ENCODE measurements around the gene PIK3C2G.

The PIK3C2G gene

DNA sequence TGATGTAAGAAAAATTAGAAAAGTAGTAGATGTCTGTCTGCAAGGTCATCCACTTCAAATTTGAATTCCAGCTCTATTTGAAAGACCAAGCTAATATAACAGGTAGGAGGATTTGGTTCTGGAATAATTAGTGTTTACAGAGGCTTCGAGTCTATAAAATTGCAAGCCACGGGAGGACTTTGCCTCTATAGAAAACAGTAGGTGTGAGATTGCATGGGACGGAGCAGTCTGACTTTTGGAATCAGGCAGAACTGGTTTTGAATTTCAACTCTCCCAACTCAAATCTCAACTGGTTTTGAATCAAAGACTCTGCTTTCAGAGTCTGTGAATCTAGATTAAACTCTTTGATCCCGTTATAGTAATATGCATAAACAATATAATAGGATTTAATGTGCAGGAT is 82.4 kb downstream of the PIK3C2G start:
- no peak for DNase-seq

GRCh38 chr12:18345021-18345735 is 83.9 kb downstream of the PIK3C2G start:
- DNase-seq = no peak

DNA sequence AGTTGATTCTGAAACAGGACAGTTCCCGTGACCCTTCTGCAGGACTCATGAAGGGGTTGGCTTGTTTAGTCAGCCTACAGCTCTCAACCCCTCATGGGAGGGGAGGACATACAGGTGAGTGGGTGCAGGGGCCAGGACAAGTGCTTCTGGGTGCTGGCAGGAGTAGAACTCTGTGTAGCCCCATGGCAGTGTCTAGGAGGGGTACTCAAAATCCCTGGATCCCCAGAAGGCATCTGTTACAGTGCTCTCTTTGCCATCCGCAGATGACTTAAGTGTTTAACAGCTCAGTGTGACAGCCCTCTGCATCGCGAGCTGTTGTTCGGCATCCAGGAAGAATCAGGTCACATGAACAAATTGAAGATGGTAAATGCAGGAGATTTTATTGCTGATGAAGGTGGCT is 91.0 kb downstream of the PIK3C2G start:
- DNase-seq = no peak

GRCh38 chr12:18355429-18355828 is 94.1 kb downstream of the PIK3C2G start:
- DNase-seq = no peak

DNA sequence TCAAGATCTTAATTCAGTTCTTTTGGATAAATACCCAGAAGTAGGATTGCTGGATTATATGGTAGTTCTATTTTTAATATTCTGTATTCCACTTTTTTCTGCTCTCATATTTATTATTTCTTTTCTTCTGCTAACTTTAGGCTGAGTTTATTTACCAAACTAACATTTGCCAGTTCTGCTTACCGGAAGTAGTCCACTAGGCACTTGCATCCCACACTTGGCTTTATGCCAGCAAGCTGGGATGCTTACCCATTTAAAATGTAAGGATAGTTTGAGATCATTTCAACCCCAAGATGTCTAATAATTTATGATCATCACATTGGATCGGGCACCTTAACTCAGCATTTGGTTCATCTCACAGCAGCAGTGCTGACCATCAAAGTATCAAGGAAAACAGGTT is 96.8 kb downstream of the PIK3C2G start:
- no peak for DNase-seq

DNA sequence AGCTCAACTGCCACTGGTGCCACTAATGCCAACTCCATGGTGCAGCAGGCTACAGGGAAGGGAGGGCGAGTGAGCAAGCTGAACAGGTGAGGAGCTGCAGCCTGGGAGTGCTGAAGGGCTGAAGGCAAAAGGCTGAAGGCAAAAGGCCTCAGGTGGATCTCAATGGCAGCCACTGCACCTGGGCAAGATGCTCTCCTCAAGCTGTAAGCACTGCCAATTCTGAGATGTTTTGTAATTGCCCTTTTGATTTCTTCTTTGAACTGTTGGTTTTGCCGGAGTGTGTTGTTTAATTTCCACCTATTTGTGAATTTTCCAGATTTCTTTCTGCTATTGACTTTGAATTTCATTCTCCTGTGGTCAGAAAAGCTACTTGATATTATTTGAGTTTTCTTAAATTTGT is 97.6 kb downstream of the PIK3C2G start:
- no peak for DNase-seq

- DNase-seq = no peak
Measured at GRCh38 chr12:18361433-18361832, 100.1 kb downstream of the PIK3C2G start.

- no peak for DNase-seq
Measured at GRCh38 chr12:18363321-18363720, 102.0 kb downstream of the PIK3C2G start.

DNA sequence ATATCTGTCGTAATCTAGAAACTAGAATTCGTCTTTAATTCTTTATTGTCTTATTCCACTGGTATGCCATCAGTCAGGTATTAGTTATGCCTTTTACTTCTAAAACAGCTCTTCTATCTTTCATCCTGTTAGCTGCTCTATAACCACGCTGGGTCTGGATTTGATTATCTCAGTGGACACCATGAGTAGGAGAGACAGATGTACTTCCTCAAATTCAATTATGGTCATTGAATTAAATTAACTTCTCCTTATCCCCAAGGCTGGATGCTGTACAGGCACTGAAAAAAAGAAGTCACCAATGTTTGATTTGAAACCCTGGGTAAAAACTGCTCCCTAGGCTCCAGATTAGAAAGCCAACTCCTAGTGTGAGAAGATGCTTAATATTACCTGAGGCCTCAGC is 107.3 kb downstream of the PIK3C2G start:
- DNase-seq = no peak

DNA sequence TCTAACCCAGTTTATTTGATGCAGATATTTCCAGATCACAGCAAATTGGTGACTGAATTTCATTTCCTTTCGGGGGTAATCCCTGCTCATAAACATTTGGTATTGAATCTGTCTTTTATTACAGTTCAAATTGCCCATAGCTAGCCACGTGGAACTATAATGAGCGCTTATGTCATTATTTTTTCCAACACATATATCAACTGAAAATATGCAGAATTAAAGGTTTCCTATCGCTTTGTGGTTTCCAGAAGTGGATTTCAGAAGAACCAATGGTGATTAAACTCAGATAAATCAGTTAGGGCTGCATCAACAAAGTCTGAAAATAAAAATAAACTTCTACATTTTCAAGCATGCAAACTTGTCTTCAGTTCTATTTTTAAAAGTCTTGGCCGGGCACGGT is 111.9 kb downstream of the PIK3C2G start:
- no peak for DNase-seq

DNA sequence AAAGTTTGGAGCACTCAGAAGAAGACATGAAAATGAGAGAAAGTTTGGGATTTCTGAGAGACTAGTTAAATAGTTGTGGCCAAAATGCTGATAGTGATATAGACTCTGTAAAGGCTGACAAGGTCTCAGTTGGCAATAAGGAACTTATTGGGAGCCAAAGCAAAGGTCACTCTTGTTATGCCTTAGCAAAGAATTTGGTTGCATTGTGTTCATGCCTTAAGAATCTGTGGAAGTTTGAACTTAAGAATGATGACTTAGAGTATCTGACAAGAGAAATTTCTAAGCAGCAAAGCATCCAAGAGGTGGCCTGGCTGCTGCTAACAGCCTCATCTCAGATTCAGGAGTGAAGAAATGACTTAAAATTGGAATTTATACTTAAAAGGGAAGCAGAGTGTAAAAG is 113.8 kb downstream of the PIK3C2G start:
- no peak for DNase-seq

- DNase-seq = no peak
Measured at GRCh38 chr12:18375583-18375982, 114.3 kb downstream of the PIK3C2G start.

DNA sequence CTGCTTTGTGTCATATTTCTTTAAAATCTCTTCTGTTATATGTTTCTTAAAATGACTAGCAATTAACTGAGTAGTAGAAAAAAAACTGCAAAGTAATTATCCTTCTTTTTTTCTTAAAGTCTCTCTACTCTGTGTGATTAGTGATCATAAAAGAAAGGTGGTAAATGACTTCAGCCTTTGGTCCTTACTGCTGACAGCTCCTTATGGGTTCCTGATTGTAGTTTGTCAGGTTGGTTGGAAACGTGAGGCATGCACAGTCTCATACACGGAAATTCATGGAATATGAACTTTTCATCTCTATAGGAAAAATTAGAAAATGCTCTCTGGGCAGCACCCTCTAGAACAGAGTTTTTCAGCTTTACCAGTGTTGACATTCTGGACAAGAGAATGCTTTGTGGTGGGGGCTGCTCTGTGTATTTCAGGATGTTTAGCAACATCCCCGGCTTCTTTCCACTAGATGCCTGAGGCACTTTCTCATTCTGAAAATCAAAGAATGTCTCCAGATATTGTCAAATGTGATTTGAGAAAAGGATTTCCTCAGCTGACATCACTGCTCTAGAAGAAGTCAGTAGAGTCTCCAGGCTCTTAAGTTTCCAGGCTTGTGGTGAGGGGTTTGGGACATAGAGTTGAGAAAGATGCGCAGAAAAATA is 121.0 kb downstream of the PIK3C2G start:
- no peak for DNase-seq

- DNase-seq = peak; percentile 50
Measured at GRCh38 chr12:18383203-18383602, 121.9 kb downstream of the PIK3C2G start.

GRCh38 chr12:18387706-18388105 is 126.4 kb downstream of the PIK3C2G start:
- DNase-seq = no peak

GRCh38 chr12:18389820-18390219 is 128.5 kb downstream of the PIK3C2G start:
- no peak for DNase-seq

GRCh38 chr12:18391151-18391550 is 129.8 kb downstream of the PIK3C2G start:
- DNase-seq = no peak

DNA sequence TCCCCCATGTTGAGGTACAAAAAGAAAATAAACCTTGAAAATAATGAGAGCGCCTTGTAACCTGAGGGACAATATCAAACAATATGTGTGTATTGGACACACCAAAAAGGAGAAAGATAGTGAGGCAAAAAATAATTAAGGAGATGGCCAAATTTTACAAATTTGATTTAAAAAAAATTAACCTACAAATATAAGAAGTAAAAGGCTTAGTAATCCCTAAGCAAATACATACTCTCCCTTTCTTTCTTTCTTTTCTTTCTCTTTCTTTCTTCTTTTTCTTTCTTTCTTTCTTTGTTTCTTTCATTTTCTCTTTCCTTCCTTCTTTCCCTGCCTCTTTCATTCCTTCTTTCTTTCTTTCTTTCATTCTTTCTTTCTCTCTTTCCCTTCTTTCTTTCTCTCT is 133.4 kb downstream of the PIK3C2G start:
- no peak for DNase-seq

DNA sequence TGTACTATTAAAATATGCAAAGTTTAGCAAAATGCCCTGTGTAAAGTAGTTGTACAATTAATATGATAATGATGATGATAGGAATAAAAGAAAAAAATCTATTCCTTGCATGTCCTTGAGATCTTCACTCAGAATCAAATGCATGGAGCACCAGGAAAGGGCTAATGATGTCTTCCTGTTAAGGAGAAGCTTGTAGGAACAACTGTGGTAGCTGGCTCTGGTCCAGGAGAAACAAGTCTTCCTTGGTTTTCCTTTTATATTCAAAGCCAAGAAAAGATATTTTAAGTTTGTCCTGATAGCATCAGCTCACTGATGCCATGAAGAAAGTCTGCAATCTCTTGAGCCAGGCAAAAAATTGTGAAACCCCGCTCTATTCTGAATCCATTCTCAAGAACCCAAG is 138.9 kb downstream of the PIK3C2G start:
- DNase-seq = no peak

DNA sequence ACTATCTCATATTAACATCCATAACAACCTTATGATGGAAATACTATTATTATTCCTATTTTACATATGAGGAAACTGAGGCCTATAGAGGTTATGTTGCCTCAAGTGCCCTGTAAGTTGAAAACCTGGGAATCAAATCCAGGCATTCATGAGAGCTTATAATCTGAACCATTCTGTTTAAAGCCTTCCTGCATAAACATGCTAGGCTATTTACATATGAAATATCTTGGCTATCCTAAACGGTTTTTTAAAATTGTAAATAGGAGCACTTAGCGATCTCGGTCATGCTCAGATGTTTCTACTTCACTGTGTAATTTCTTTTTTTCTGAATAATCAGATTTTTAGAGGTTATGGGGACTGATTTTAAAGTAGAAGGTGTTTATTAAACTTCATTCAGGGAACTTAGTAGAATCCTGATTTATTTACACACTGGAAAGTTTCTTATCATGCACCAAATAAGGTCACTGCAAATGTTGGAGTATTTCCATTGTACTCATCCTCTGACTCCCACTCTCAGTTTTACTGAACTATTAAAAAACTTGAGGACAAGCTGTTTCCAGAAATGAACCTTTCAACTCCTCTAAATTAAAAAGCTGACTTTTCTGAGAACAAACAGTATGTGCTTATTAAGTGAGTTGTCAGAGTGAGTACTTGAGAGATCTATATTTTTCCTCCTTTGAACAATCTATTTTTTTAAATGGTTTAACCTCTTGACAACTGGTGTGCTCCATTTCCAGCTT is 141.7 kb downstream of the PIK3C2G start:
- DNase-seq = no peak

- no peak for DNase-seq
Measured at GRCh38 chr12:18411453-18411852, 150.1 kb downstream of the PIK3C2G start.

DNA sequence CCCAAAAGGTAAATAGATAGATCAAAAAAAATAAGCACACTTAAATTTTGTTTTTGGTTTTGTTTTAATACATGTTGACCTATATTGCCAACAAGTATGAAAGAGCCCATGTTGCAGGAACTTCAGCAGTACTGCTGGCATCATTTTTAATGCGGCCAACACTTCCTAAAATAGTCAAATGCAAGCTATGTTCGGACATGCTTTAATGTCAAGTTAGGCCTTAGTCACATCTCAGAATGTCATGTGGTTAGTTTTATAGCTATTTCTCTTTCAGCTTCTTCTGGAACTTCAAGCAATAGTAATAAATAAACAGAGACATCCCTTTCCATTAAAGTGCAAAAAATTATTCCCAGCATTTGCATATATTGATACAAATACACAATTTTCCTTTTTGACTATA is 153.4 kb downstream of the PIK3C2G start:
- no peak for DNase-seq

GRCh38 chr12:18415227-18415626 is 153.9 kb downstream of the PIK3C2G start:
- no peak for DNase-seq

DNA sequence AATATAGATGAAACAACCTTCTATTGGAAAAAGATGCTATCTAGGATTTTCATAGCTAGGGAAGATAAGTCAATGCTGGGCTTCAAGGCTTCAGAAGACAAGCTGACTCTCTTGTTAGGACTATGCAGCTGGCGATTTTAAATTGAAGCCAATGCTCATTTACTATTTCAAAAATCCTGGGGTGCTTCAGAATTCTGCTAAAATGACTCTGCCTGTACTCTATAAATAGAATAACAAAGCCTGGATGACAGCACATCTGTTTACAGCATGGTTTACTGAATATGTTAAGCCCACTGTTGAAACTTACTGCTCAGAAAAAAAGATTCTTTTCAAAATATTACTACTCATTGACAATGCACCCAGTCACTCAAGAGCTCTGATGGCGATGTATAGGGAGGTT is 155.1 kb downstream of the PIK3C2G start:
- DNase-seq = no peak
